Keratinocyte (primary cell): ENCODE results near the gene INVS. TPM values are rescaled to one million over a fixed set of nuclear protein-coding genes. Genes with fewer than 3 reads are reported as not detected.
"Not testable (repeated sequence)": the region's sequence is repeated elsewhere in the genome, so short reads cannot be mapped to it uniquely, and the experiment has no call there.

Experiments
- DNase-seq: peaks from one replicate; pipeline ENCODE4 v3.0.0-alpha.2; 2011; ENCODE audit warnings: low read depth, missing footprints, low spot score
- FAIRE-seq: peaks from 2 replicates; lab custom pipeline; 2011; peaks lifted over from hg19 to GRCh38; lab: Jason Lieb, UNC
- H2AFZ ChIP-seq: 2 replicates; pipeline ENCODE4 v1.6.0; 2012; ENCODE audit warnings: low read length, control low read depth, inconsistent platforms; ENCODE audit not compliant: control insufficient read depth
- H3K27ac ChIP-seq: 2 replicates; pipeline ENCODE4 v1.5.1; 2011; ENCODE audit warnings: low read length; ENCODE audit not compliant: control insufficient read depth, insufficient read depth
- H3K27me3 ChIP-seq: 3 replicates; pipeline ENCODE4 v1.6.0; 2011; ENCODE audit warnings: low read length; ENCODE audit not compliant: control insufficient read depth, insufficient read depth; ENCODE audit errors: extremely low read depth
- H3K36me3 ChIP-seq, 2 experiments: 2 replicates in 1 of 2; 3 replicates in 1 of 2; pipeline ENCODE4 v1.5.1; 2011; ENCODE audit warnings: low read length in 2 of 2, mild to moderate bottlenecking in 1 of 2; ENCODE audit not compliant: control insufficient read depth in 2 of 2, insufficient read depth in 2 of 2; ENCODE audit errors: extremely low read depth in 1 of 2
- H3K4me1 ChIP-seq: 3 replicates; pipeline ENCODE4 v1.5.1; 2011; ENCODE audit warnings: low read length; ENCODE audit not compliant: control insufficient read depth, insufficient read depth; ENCODE audit errors: extremely low read depth
- H3K4me2 ChIP-seq: 3 replicates; pipeline ENCODE4 v1.6.0; 2011; ENCODE audit warnings: low read depth, low read length; ENCODE audit not compliant: control insufficient read depth, insufficient read depth; ENCODE audit errors: extremely low read depth
- H3K4me3 ChIP-seq, 3 experiments: fragments of 200-600 bp in 1 of 3; sonication (generic) in 1 of 3; 2 replicates in 2 of 3; 3 replicates in 1 of 3; pipeline ENCODE4 v1.5.1; 2011 to 2016; ENCODE audit warnings: low read length in 3 of 3, mild to moderate bottlenecking in 3 of 3, control low read depth in 2 of 3, inconsistent platforms in 1 of 3, low read depth in 1 of 3, mixed read lengths in 1 of 3, mixed run types in 1 of 3, moderate library complexity in 1 of 3; ENCODE audit not compliant: control insufficient read depth in 2 of 3, insufficient read depth in 2 of 3; ENCODE audit errors: extremely low read depth in 1 of 3
- H3K79me2 ChIP-seq: 2 replicates; pipeline ENCODE4 v1.6.0; 2012; ENCODE audit warnings: low read length; ENCODE audit not compliant: control insufficient read depth, insufficient read depth
- H3K9ac ChIP-seq: 3 replicates; pipeline ENCODE4 v1.6.0; 2011; ENCODE audit warnings: low read length; ENCODE audit not compliant: control insufficient read depth, insufficient read depth; ENCODE audit errors: extremely low read depth
- H3K9me1 ChIP-seq: 3 replicates; pipeline ENCODE4 v1.6.0; 2011; ENCODE audit warnings: low read length; ENCODE audit not compliant: control insufficient read depth, insufficient read depth; ENCODE audit errors: extremely low read depth
- H3K9me3 ChIP-seq: 2 replicates; pipeline ENCODE4 v1.5.1; 2012; ENCODE audit warnings: low read depth, low read length; ENCODE audit not compliant: control insufficient read depth
- H4K20me1 ChIP-seq: 3 replicates; pipeline ENCODE4 v1.6.0; 2011; ENCODE audit warnings: low read length; ENCODE audit not compliant: control insufficient read depth, insufficient read depth; ENCODE audit errors: extremely low read depth
- CTCF ChIP-seq, 3 experiments: IDR thresholded peaks in 1 of 3; conservative IDR thresholded peaks in 1 of 3; optimal IDR thresholded peaks in 1 of 3; 2 replicates in 2 of 3; 3 replicates in 1 of 3; pipeline versions ENCODE3 to v1.5.1; 2011; ENCODE audit warnings: low read length in 3 of 3, mild to moderate bottlenecking in 3 of 3, moderate library complexity in 2 of 3, control low read depth in 1 of 3, inconsistent platforms in 1 of 3; ENCODE audit not compliant: insufficient read depth in 2 of 3; ENCODE audit errors: extremely low read depth in 1 of 3
- EZH2 ChIP-seq: IDR thresholded peaks from one replicate; pipeline ENCODE4 v1.6.1; 2012; ENCODE audit warnings: inconsistent platforms, mild to moderate bottlenecking, low read length, moderate library complexity
- dilution Hi-C: fragments of 300-500 bp; cut with MboI; formaldehyde crosslinking; loops from one replicate; pipeline ENCODE4 v1.7.0; 2020; ENCODE audit warnings: low sequenced_read_pairs; ENCODE audit not compliant: extremely low pct_ligation_motif_present
- polyA plus RNA-seq, 5 experiments: library from polyadenylated mRNA; depleted of rRNA in 3 of 5; stranded (reverse) in 3 of 5; stranded (forward) in 1 of 5; unstranded in 1 of 5; fragments of >200 nt; gene quantifications; 1 replicate in 1 of 5; 2 replicates in 3 of 5; 3 replicates in 1 of 5; pipeline versions ENCODE4 v1.2.1 to v1.2.3, GENCODE V29; 2011 to 2012; ENCODE audit warnings: missing spikeins in 2 of 5, low read depth in 1 of 5, low replicate concordance in 1 of 5

INVS gene
- polyA plus RNA-seq, 1 donor (not counting 4 experiments of a cell fraction or from before 2014, with no cell fraction given), result 21.1 TPM

GRCh38 chr9:100229136-100229535, 130.1 kb downstream of the INVS start:
- no peak for FAIRE-seq
- H3K9ac ChIP-seq, result no peak overlapping the region
- peaks cover 0 to 2% of the 10 kb centered on the region in 2 experiments for H3K36me3 ChIP-seq
- H3K9me3 ChIP-seq, result no peaks in the 10 kb centered on the region
- no peak overlapping the region for H3K27ac ChIP-seq
- dilution Hi-C loops, result no loop called here
- H3K4me2 ChIP-seq, result no peak overlapping the region
- DNase-seq, result no peak
- H3K79me2 ChIP-seq, result no peaks in the 10 kb centered on the region
- H3K4me3 ChIP-seq, result no peak overlapping the region
- H3K9me1 ChIP-seq, result no peaks in the 10 kb centered on the region
- H2AFZ ChIP-seq, result no peak overlapping the region
- no peaks in the 10 kb centered on the region for H4K20me1 ChIP-seq
- TF ChIP-seq CTCF (optimal IDR thresholded peaks at IDR 0.05 in 1 of 3, IDR thresholded peaks at IDR 0.05 in 1 of 3, conservative IDR thresholded peaks at IDR 0.05 in 1 of 3; ENCODE audit: extremely low read depth in 1 of 3, insufficient read depth in 2 of 3, low read length in 3 of 3), result no peak
- no peak for TF ChIP-seq EZH2
- no peaks in the 10 kb centered on the region for H3K27me3 ChIP-seq
- H3K4me1 ChIP-seq, result no peaks in the 10 kb centered on the region

- Histone ChIP-seq H3K36me3 (peaks cover 0 to 2% of the 10 kb centered on the region in 2 experiments), H3K4me3 (no peak overlapping the region), H3K27ac (no peak overlapping the region), H4K20me1 (no peaks in the 10 kb centered on the region), H3K9me3 (no peaks in the 10 kb centered on the region), H3K9me1 (no peaks in the 10 kb centered on the region), H3K9ac (no peak overlapping the region), H2AFZ (no peak overlapping the region), H3K4me1 (no peaks in the 10 kb centered on the region), H3K4me2 (no peak overlapping the region), H3K79me2 (no peaks in the 10 kb centered on the region), H3K27me3 (no peaks in the 10 kb centered on the region)
- TF ChIP-seq EZH2 (no peak), CTCF (optimal IDR thresholded peaks at IDR 0.05 in 1 of 3, IDR thresholded peaks at IDR 0.05 in 1 of 3, conservative IDR thresholded peaks at IDR 0.05 in 1 of 3; ENCODE audit: extremely low read depth in 1 of 3, insufficient read depth in 2 of 3, low read length in 3 of 3) (no peak)
- dilution Hi-C loops, result no loop called here
- DNase-seq, result no peak
- FAIRE-seq, result no peak
Measured at GRCh38 chr9:100229561-100229960, 130.5 kb downstream of the INVS start.

GRCh38 chr9:100236986-100237385, 137.9 kb downstream of the INVS start:
- FAIRE-seq, DNase-seq, H3K9ac ChIP-seq, H3K36me3 ChIP-seq, H3K27me3 ChIP-seq, H4K20me1 ChIP-seq, dilution Hi-C loops, H2AFZ ChIP-seq, H3K4me3 ChIP-seq, H3K27ac ChIP-seq, H3K79me2 ChIP-seq, H3K9me1 ChIP-seq, H3K4me1 ChIP-seq, H3K9me3 ChIP-seq, H3K4me2 ChIP-seq: not testable (repeated sequence)
